Umbilical cord (tissue), 2 donors: ENCODE results near the gene MIEF1. TPM values are rescaled to one million over a fixed set of nuclear protein-coding genes. Genes with fewer than 3 reads are reported as not detected.
"Not testable (repeated sequence)": the region's sequence is repeated elsewhere in the genome, so short reads cannot be mapped to it uniquely, and the experiment has no call there.

Experiments
- DNase-seq: peaks from one replicate; pipeline ENCODE4 v3.0.0-alpha.2; 2015; ENCODE audit warnings: low spot score
- total RNA-seq: library from RNA; depleted of rRNA; stranded (reverse); fragments of >200 nt; gene quantifications from one replicate; pipeline ENCODE4 v1.2.3, GENCODE V29; 2014; ENCODE audit warnings: low replicate concordance; ENCODE audit not compliant: insufficient read depth

MIEF1 gene
- total RNA-seq, 1 donor from 2014 or later: 7.0 TPM

GRCh38 chr22:39489094-39490068 lies 12.7 kb upstream of the MIEF1 start:
- no peak for DNase-seq

DNA sequence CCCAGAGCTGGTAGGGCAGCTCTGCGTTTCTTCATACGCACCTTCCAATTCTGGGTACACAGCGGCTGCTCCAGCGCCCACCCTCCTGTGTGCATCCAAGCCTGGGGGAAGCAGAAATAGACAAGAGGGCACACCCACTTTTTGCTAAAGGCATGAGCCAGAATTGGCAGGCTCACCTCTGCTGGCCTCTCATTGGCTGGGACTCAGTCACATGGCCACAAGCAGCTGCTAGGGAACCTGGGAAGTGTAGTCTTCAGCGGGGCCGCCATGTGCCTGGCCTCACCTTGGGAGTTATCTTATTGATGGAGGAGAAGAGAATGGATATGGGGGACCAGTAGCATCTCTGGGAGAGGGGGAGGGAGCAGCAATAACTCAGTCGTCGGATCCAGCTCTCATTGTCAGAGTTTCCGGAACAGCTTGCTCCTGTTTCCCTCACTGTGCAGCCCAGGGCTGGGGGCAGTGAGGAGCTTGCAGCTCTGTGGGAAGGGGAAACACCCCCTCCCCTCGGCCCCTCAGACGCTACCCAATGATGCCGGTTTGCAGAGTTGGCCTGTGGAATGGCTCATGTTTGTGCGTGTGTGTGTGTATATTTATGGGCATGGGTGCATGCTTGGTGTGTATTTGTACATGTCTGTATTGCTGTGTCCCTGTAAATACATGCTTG lies 11.8 kb upstream of the MIEF1 start:
- peak; percentile 88 for DNase-seq

- no peak for DNase-seq
Measured at GRCh38 chr22:39490966-39491680, 11.0 kb upstream of the MIEF1 start.

- no peak for DNase-seq
Measured at GRCh38 chr22:39491696-39492095, 10.4 kb upstream of the MIEF1 start.

GRCh38 chr22:39492186-39492585 lies 9.9 kb upstream of the MIEF1 start:
- DNase-seq: no peak

GRCh38 chr22:39493759-39494158 lies 8.3 kb upstream of the MIEF1 start:
- DNase-seq: no peak

DNA sequence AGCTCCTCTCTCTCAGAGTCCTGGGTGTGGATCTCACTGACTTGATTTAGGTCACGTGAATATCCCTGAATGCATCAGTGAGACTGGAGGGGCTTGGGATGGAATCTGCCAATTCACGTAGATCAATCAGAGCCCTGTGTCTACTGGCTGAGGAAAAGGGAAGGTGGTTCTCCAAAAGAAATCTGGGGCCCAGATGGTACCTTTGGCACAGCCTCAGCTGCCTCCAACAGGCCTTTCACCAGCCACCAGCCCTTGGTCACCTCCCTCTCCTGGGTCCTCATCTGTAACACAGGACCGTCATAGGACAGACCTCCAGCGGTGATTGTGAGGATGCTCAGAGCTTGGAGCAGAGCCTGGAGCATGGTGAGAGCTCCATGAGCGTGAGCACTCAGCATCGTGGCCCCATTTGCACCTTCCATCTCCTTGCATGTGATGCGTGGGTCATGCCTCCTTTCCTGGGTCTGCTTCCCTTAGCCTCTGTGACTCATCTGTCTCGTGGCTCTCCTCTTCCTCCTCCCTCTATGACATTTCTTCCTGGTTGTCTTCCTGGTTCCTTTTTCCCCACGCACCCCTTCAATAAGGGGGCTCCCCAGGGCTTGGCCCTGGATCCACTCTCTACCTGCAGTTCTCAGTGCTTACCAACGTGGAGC lies 7.5 kb upstream of the MIEF1 start:
- no peak for DNase-seq

DNA sequence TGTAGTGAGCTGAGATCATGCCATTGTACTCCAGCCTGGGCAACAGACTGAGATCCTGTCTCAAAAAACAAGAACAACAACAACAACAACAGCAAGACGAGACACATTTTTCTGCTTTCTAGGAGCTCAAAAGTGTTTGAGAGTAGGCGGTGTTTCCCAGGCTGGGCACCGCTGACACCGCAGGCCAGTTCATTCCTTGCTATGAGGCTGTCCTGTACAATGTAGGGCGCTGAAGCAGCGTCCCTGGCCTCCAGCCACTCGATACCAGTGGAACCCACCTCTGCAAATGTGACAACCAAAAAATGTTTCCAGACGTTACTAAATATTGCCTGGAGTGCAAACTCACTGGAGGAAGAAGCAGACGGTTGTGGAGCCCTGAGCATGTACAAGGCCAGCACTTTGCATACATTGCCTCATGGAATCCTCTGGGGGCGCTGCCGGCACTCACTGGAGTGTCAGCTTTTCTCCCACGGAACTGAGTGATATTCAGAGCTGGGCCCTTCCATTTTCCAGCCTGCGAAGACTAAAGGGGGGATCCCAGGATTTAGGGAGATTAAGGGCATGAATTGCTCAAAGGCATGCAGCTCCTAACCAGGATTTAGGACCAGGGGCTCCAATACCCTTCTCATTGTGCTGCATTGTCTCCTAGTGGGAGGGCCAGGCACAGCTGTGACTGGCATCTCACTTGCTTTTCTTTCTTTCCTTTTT lies 5.8 kb upstream of the MIEF1 start:
- peak; percentile 91 for DNase-seq

- no peak for DNase-seq
Measured at GRCh38 chr22:39497429-39497828, 4.7 kb upstream of the MIEF1 start.

DNA sequence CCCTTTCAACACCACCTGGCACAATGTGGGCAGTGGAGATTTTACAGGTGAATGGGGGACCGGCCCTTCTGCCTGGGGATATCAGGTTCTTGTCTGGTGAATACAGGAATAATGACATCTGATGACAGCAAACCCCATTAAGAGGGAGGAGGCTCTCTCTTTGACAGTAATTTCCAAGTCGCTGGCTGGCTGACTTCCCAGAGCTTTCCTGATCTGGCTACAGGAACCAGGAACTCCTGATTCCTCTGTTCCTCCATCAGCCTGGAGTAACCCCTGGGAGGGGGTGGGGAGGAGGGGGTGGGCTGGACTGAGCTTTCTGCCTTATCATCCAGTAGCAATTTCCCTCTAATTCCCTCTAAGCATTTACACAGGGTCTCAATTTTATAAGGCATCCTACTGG lies 3.7 kb upstream of the MIEF1 start:
- peak; percentile 67 for DNase-seq

DNA sequence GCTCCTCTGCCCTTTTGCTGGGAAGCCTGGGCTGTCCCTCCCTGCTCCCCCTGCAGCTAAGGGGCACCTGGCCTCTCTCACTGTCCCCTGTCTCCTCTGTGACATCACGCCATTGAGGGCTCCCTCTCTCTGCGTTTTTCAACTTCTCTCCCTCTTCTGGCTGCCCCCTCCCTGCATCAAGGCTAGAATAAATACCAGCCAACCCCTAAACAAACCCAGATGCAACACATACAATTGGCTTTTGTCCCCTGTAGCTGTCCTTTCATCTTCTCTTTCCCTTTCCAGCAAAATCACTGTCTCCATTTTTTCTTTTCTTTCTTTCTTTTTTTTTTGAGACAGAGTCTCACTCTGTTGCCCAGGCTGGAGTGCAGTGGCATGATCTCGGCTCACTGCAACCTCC lies 3.3 kb upstream of the MIEF1 start:
- DNase-seq: no peak

- DNase-seq: no peak
Measured at GRCh38 chr22:39500101-39500500, 2.0 kb upstream of the MIEF1 start.

DNA sequence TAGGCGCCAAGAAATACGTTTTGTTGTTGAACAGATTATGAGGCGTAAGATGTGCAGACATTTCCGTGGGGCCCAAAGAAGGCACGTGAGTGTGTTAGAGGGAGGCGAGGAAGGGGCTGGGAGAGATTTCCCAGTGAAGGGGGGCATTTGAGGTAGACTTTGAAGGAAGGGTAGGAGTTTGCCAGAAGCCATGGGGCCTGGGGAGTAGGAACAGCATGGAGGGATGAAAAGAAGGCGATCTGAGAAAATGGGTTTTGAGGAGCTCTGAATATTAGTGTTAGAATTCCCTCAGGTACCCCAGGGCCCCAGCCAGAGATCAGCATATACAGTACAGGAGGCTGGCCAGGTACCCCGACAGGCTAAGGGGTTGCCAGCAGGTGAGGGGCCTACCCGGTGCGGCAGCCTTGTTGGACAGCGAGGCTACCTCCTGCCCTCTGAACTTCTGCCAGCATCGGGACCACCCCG lies 414 bp upstream of the MIEF1 start:
- no peak for DNase-seq

GRCh38 chr22:39502789-39503409 lies 809 bp downstream of the MIEF1 start:
- no peak for DNase-seq

DNA sequence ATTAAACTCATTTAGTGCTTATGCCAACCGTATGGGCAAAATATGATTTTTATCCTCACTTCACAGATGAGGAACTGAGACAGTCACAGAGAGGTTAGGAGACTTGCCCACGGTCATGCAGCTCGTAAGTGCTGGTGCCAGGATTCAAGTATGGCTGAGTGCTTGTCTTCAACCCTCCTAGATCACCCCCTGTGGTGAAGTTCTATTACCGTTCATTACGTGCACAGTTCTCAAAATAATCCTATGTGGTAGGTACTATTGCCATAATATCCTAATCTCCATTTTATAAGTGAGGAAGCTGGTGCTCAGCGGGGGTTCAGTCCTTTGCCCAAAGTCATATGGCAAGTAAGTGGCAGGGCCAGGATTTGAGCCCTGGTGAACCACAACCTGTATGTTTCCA lies 1.5 kb downstream of the MIEF1 start:
- DNase-seq: no peak

DNA sequence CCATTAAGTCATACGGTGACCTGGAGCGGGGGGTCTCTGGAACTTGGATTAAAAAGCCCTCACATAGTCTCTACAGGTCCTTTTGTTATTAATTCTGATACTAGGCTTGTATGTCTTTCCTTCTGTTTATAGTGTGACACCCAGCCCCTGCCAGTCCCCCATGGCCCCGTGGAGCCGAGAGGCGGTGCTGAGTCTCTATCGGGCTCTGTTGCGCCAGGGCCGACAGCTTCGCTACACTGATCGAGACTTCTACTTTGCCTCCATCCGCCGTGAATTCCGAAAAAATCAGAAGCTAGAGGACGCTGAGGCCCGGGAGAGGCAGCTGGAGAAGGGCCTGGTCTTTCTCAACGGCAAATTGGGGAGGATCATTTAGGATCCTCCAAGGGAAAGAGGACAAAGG lies 2.0 kb downstream of the MIEF1 start:
- DNase-seq: no peak

GRCh38 chr22:39507021-39507420 lies 4.9 kb downstream of the MIEF1 start:
- not testable (repeated sequence) for DNase-seq

GRCh38 chr22:39508393-39508792 lies 6.3 kb downstream of the MIEF1 start:
- no peak for DNase-seq

DNA sequence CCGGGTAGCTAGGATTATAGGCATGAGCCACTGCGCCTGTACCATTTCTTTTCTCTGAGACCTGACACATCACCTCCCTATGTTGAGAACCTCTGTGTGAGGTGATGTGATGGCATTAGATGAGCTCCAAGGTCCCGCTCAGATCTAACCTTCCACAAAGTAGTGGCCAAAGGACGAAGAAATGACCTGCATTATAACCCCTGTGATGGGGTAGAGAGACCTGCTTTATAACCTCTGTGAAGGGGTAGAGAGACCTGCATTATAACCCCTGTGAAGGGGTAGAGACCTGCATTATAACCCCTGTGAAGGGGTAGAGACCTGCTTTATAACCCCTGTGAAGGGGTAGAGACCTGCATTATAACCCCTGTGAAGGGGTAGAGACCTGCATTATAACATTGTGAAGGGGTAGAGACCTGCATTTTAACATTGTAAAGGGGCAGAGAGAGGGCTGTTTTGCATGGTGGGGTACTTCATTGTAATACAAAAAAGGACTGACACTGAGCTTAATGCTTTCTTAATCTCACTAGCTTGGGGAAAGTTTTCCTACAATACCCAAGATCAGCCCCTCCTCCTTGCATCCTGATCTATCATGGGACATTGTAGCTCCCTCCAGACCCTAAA lies 8.5 kb downstream of the MIEF1 start:
- no peak for DNase-seq

GRCh38 chr22:39511226-39511625 lies 9.1 kb downstream of the MIEF1 start:
- no peak for DNase-seq
